Mammary epithelial cell (primary cell): ENCODE results near the gene LDB1.

Experiments used
- CTCF ChIP-seq, 2 donors: IDR thresholded peaks in 1 of 2; conservative IDR thresholded peaks in 1 of 2; 2 replicates each; pipeline ENCODE4 v1.5.1; 2011 to 2012; ENCODE audit warnings: inconsistent platforms in 2 of 2, low read length in 2 of 2, mild to moderate bottlenecking in 2 of 2, control low read depth in 1 of 2, low read depth in 1 of 2; ENCODE audit not compliant: insufficient read depth in 1 of 2; ENCODE audit errors: extremely low read depth in 1 of 2
- EZH2 ChIP-seq: IDR thresholded peaks from 2 replicates; pipeline ENCODE4 v1.6.1; 2012; ENCODE audit warnings: low read length, inconsistent platforms, borderline replicate concordance

GRCh38 chr10:102114861-102115618, 5.1 kb downstream of the LDB1 start:
- TF ChIP-seq CTCF (conservative IDR thresholded peaks at IDR 0.05 in 1 of 2, IDR thresholded peaks at IDR 0.05 in 1 of 2; ENCODE audit: extremely low read depth in 1 of 2, insufficient read depth in 1 of 2, low read depth in 1 of 2, low read length in 2 of 2), result no peak
- no peak for TF ChIP-seq EZH2
